ENCODE data around the gene CIC. TPM values are rescaled to one million over a fixed set of nuclear protein-coding genes. Genes with fewer than 3 reads are reported as not detected.

Gene CIC
- total and polyA plus RNA-seq, 2 donors from 2014 or later, result 18.8 to 90.9 TPM

GRCh38 chr19:42333975-42334696, 65.1 kb downstream of the CIC start:
- Histone ChIP-seq H3K27me3 (ENCODE audit: control insufficient read depth, insufficient read depth, low read length) (no peaks in the 10 kb centered on the region), H3K36me3 (ENCODE audit: control insufficient read depth in 2 of 3, insufficient read depth in 3 of 3, low read length in 3 of 3) (peaks cover 0 to 6% (median 4%) of the 10 kb centered on the region in 3 donors), H3K9ac (ENCODE audit: low read length in 3 of 3) (no peak overlapping the region), H3K9me3 (ENCODE audit: control insufficient read depth in 2 of 3, insufficient read depth in 1 of 3, low read length in 3 of 3) (no peaks in the 10 kb centered on the region), H3K4me1 (ENCODE audit: control insufficient read depth in 2 of 3, insufficient read depth in 2 of 3, low read depth in 1 of 3, low read length in 3 of 3) (no peaks in the 10 kb centered on the region), H3K27ac (ENCODE audit: low read depth in 2 of 2, low read length in 2 of 2) (no peak overlapping the region), H3K4me3 (ENCODE audit: low read length in 3 of 3) (no peak overlapping the region)
- intact Hi-C loops (cut with DNase I), result no loop called here
- no peak for TF ChIP-seq CTCF (IDR thresholded peaks at IDR 0.05; ENCODE audit: borderline replicate concordance, extremely low read depth, insufficient read depth)
- no peak for FAIRE-seq
- no peak for DNase-seq

GRCh38 chr19:42334697-42335373, 65.8 kb downstream of the CIC start:
- intact Hi-C loops (cut with DNase I), result no loop called here
- no peaks in the 10 kb centered on the region for H3K4me1 ChIP-seq (ENCODE audit: control insufficient read depth in 2 of 3, insufficient read depth in 2 of 3, low read depth in 1 of 3, low read length in 3 of 3)
- peaks cover 0 to 6% (median 4%) of the 10 kb centered on the region in 3 donors for H3K36me3 ChIP-seq (ENCODE audit: control insufficient read depth in 2 of 3, insufficient read depth in 3 of 3, low read length in 3 of 3)
- no peak overlapping the region for H3K4me3 ChIP-seq (ENCODE audit: low read length in 3 of 3)
- no peaks in the 10 kb centered on the region for H3K9me3 ChIP-seq (ENCODE audit: control insufficient read depth in 2 of 3, insufficient read depth in 1 of 3, low read length in 3 of 3)
- no peak for FAIRE-seq
- no peak for DNase-seq
- H3K9ac ChIP-seq (ENCODE audit: low read length in 3 of 3), result no peak overlapping the region
- no peak overlapping the region for H3K27ac ChIP-seq (ENCODE audit: low read depth in 2 of 2, low read length in 2 of 2)
- TF ChIP-seq CTCF (IDR thresholded peaks at IDR 0.05; ENCODE audit: borderline replicate concordance, extremely low read depth, insufficient read depth), result no peak
- no peaks in the 10 kb centered on the region for H3K27me3 ChIP-seq (ENCODE audit: control insufficient read depth, insufficient read depth, low read length)

- no peaks in the 10 kb centered on the region for H3K9me3 ChIP-seq (ENCODE audit: control insufficient read depth in 2 of 3, insufficient read depth in 1 of 3, low read length in 3 of 3)
- H3K4me1 ChIP-seq (ENCODE audit: control insufficient read depth in 2 of 3, insufficient read depth in 2 of 3, low read depth in 1 of 3, low read length in 3 of 3), result no peaks in the 10 kb centered on the region
- H3K27ac ChIP-seq (ENCODE audit: low read depth in 2 of 2, low read length in 2 of 2), result no peak overlapping the region
- no peak for DNase-seq
- H3K9ac ChIP-seq (ENCODE audit: low read length in 3 of 3), result no peak overlapping the region
- TF ChIP-seq CTCF (IDR thresholded peaks at IDR 0.05; ENCODE audit: borderline replicate concordance, extremely low read depth, insufficient read depth), result no peak
- no peak for FAIRE-seq
- H3K36me3 ChIP-seq (ENCODE audit: control insufficient read depth in 2 of 3, insufficient read depth in 3 of 3, low read length in 3 of 3), result peaks cover 0 to 6% (median 4%) of the 10 kb centered on the region in 3 donors
- H3K27me3 ChIP-seq (ENCODE audit: control insufficient read depth, insufficient read depth, low read length), result no peaks in the 10 kb centered on the region
- H3K4me3 ChIP-seq (ENCODE audit: low read length in 3 of 3), result no peak overlapping the region
- intact Hi-C loops (cut with DNase I), result no loop called here
Observed at GRCh38 chr19:42335374-42335936, 66.4 kb downstream of the CIC start.

All from kidney (tissue), 14 donors.